Transverse colon (tissue), 4 donors: ENCODE measurements around the gene MRPL52.

ENCODE experiments used
- CTCF ChIP-seq, 5 experiments: fragments of 200-600 bp in 3 of 5; fragments of 450-650 bp in 2 of 5; sonication (generic) in 3 of 5; IDR thresholded peaks; 1 replicate in 2 of 5; 2 replicates in 3 of 5; pipeline ENCODE4 v1.5.1; 2016 to 2017; ENCODE audit warnings: antibody characterized with exemption in 5 of 5, inconsistent platforms in 3 of 5, mild to moderate bottlenecking in 2 of 5, moderate library complexity in 1 of 5
- POLR2AphosphoS5 ChIP-seq, 3 donors: sonication (generic); formaldehyde crosslinking; IDR thresholded peaks; one replicate each; pipeline ENCODE4 v1.6.1; 2016; ENCODE audit warnings: antibody characterized with exemption in 3 of 3

- TF ChIP-seq CTCF (IDR thresholded peaks at IDR 0.05) (no peak), POLR2AphosphoS5 (IDR thresholded peaks at IDR 0.05) (no peak)
Measured at GRCh38 chr14:22797017-22797917, 32.4 kb upstream of the MRPL52 start.
